Activated CD4-positive, alpha-beta T cell treated with anti-CD3 and anti-CD28 coated beads for 36 hours (primary cell): ENCODE data around the gene PSMD6. TPM values are rescaled to one million over a fixed set of nuclear protein-coding genes. Genes with fewer than 3 reads are reported as not detected.

ENCODE experiments used
- ATAC-seq: fragments of 200-7000 bp; cut with Tn5 transposase; one replicate; pipeline ENCODE4 v1.10.0; 2021; ENCODE audit warnings: mild to moderate bottlenecking, moderate library complexity
- CTCF ChIA-PET: fragments of 350-600 bp; sonication (Branson Sonifier 250); formaldehyde crosslinking; loops from one replicate; lab custom pipeline; 2021; ENCODE audit warnings: antibody characterized with exemption; lab: Charles Lee
- POLR2A ChIA-PET: fragments of 350-600 bp; sonication (Branson Sonifier 250); formaldehyde crosslinking; loops from one replicate; lab custom pipeline; 2021; ENCODE audit warnings: antibody characterized with exemption, inconsistent platforms; lab: Charles Lee
- DNase-seq: peaks from one replicate; pipeline ENCODE4 v3.0.0-alpha.2; 2020
- H3K27ac Mint-ChIP-seq: one replicate; pipeline ENCODE4 v1.8.0; 2021; ENCODE audit warnings: mixed read lengths
- H3K27me3 Mint-ChIP-seq: one replicate; pipeline ENCODE4 v1.8.0; 2021; ENCODE audit warnings: mixed read lengths
- H3K36me3 Mint-ChIP-seq: one replicate; pipeline ENCODE4 v1.8.0; 2021; ENCODE audit warnings: low read depth, mixed read lengths
- H3K4me1 Mint-ChIP-seq: one replicate; pipeline ENCODE4 v1.8.0; 2021; ENCODE audit warnings: mixed read lengths
- H3K4me3 Mint-ChIP-seq: one replicate; pipeline ENCODE4 v1.8.0; 2021; ENCODE audit warnings: mild to moderate bottlenecking, moderate library complexity, mixed read lengths
- H3K9me3 Mint-ChIP-seq: one replicate; pipeline ENCODE4 v1.8.0; 2021; ENCODE audit warnings: low read depth, mixed read lengths
- intact Hi-C, 2 experiments: fragments of 100-400 bp; cut with DNase I in 1 of 2; cut with micrococcal nuclease in 1 of 2; formaldehyde crosslinking; loops; one replicate each; pipeline versions ENCODE4 v1.14.2 to v1.15.1; 2022 to 2024; cut with DNase I, micrococcal nuclease
- total RNA-seq, 2 experiments: library from RNA; stranded (reverse); gene quantifications; one replicate each; pipeline ENCODE4 v1.2.3, GENCODE V29; 2021

Gene PSMD6
- total RNA-seq, 2 experiments from 2014 or later = 109 to 117 TPM

GRCh38 chr3:64009528-64009927, 13.8 kb downstream of the PSMD6 start:
- no peak overlapping the region for H3K4me3 Mint-ChIP-seq
- intact Hi-C loops = no loop called here
- H3K27ac Mint-ChIP-seq = peak overlapping the region; percentile 62
- ATAC-seq = no peak
- ChIA-PET POLR2A (interaction anchor here (0.5 to 0.6 kb wide), 2 partner anchors 12 to 22 kb away, joined by 3 to 4 read pairs; no protein-coding TSS in a partner anchor), CTCF (interaction anchor here (1.8 kb wide), 1 partner anchor 13 kb away, joined by 6 read pairs; no protein-coding TSS in a partner anchor)
- H3K36me3 Mint-ChIP-seq = peaks cover 50% of the 10 kb centered on the region
- H3K4me1 Mint-ChIP-seq = peaks cover 17% of the 10 kb centered on the region
- no peaks in the 10 kb centered on the region for H3K9me3 Mint-ChIP-seq
- no peaks in the 10 kb centered on the region for H3K27me3 Mint-ChIP-seq
- no peak for DNase-seq

GRCh38 chr3:64008487-64009351, 14.6 kb downstream of the PSMD6 start:
- Mint-ChIP-seq H3K27me3 (no peaks in the 10 kb centered on the region), H3K9me3 (no peaks in the 10 kb centered on the region), H3K27ac (no peak overlapping the region), H3K4me3 (no peak overlapping the region), H3K4me1 (peaks cover 15% of the 10 kb centered on the region), H3K36me3 (peaks cover 46% of the 10 kb centered on the region)
- POLR2A ChIA-PET = interaction anchor here (0.6 to 1.7 kb wide), 4 partner anchors 8 to 29 kb away, joined by 3 to 5 read pairs (median 4); no protein-coding TSS in a partner anchor
- DNase-seq (no peak), ATAC-seq (no peak)
- intact Hi-C loops = no loop called here
- CTCF ChIA-PET = interaction anchor here (1.0 to 1.9 kb wide), 12 partner anchors 9 to 49 kb away, joined by 3 to 10 read pairs (median 4); no protein-coding TSS in a partner anchor

GRCh38 chr3:64008017-64008416, 15.3 kb downstream of the PSMD6 start:
- H3K9me3 Mint-ChIP-seq = no peaks in the 10 kb centered on the region
- no peak overlapping the region for H3K27ac Mint-ChIP-seq
- ChIA-PET POLR2A (interaction anchor here (0.6 to 1.7 kb wide), 4 partner anchors 8 to 29 kb away, joined by 3 to 5 read pairs (median 4); no protein-coding TSS in a partner anchor), CTCF (interaction anchor here (1.0 to 1.9 kb wide), 14 partner anchors 9 to 49 kb away, joined by 3 to 10 read pairs (median 4); no protein-coding TSS in a partner anchor)
- peaks cover 15% of the 10 kb centered on the region for H3K4me1 Mint-ChIP-seq
- no peaks in the 10 kb centered on the region for H3K27me3 Mint-ChIP-seq
- H3K36me3 Mint-ChIP-seq = peaks cover 39% of the 10 kb centered on the region
- intact Hi-C loops = no loop called here
- no peak overlapping the region for H3K4me3 Mint-ChIP-seq
- DNase-seq (no peak), ATAC-seq (no peak)

- Mint-ChIP-seq H3K4me3 (no peak overlapping the region), H3K4me1 (peaks cover 13% of the 10 kb centered on the region), H3K27ac (no peak overlapping the region), H3K9me3 (no peaks in the 10 kb centered on the region), H3K36me3 (peaks cover 28% of the 10 kb centered on the region), H3K27me3 (no peaks in the 10 kb centered on the region)
- DNase-seq = no peak
- CTCF ChIA-PET = interaction anchor here (1.0 to 3.5 kb wide), 2 partner anchors 10 to 40 kb away, joined by 3 to 25 read pairs; no protein-coding TSS in a partner anchor
- intact Hi-C loops = no loop called here
- POLR2A ChIA-PET = no interaction called here
- ATAC-seq = no peak
Observed at GRCh38 chr3:64003589-64003988, 19.7 kb downstream of the PSMD6 start.

GRCh38 chr3:64002233-64002632, 21.1 kb downstream of the PSMD6 start:
- no peak overlapping the region for H3K4me3 Mint-ChIP-seq
- CTCF ChIA-PET = interaction anchor here (3.5 kb wide), 1 partner anchor 9 kb away, joined by 25 read pairs; no protein-coding TSS in a partner anchor
- H3K4me1 Mint-ChIP-seq = peaks cover 12% of the 10 kb centered on the region
- H3K27me3 Mint-ChIP-seq = no peaks in the 10 kb centered on the region
- peak overlapping the region; percentile 68 for H3K27ac Mint-ChIP-seq
- POLR2A ChIA-PET = no interaction called here
- intact Hi-C loops = no loop called here
- peaks cover 29% of the 10 kb centered on the region for H3K36me3 Mint-ChIP-seq
- no peak for DNase-seq
- no peaks in the 10 kb centered on the region for H3K9me3 Mint-ChIP-seq
- no peak for ATAC-seq

- Mint-ChIP-seq H3K9me3 (no peaks in the 10 kb centered on the region), H3K36me3 (peaks cover 46% of the 10 kb centered on the region), H3K4me3 (no peak overlapping the region), H3K27ac (no peak overlapping the region), H3K4me1 (peaks cover 14% of the 10 kb centered on the region), H3K27me3 (no peaks in the 10 kb centered on the region)
- POLR2A ChIA-PET = no interaction called here
- ATAC-seq (no peak), DNase-seq (no peak)
- CTCF ChIA-PET = no interaction called here
- intact Hi-C loops = no loop called here
Observed at GRCh38 chr3:64000453-64001055, 22.7 kb downstream of the PSMD6 start.

GRCh38 chr3:63998852-63999754, 24.2 kb downstream of the PSMD6 start:
- ATAC-seq (no peak), DNase-seq (no peak)
- CTCF ChIA-PET = interaction anchor here (1.1 to 1.4 kb wide), 2 partner anchors 9 to 11 kb away, joined by 3 to 6 read pairs; no protein-coding TSS in a partner anchor
- no peaks in the 10 kb centered on the region for H3K9me3 Mint-ChIP-seq
- peak overlapping the region; percentile 51 for H3K27ac Mint-ChIP-seq
- no peaks in the 10 kb centered on the region for H3K27me3 Mint-ChIP-seq
- peaks cover 57% of the 10 kb centered on the region for H3K36me3 Mint-ChIP-seq
- H3K4me1 Mint-ChIP-seq = peaks cover 23% of the 10 kb centered on the region
- POLR2A ChIA-PET = interaction anchor here (0.6 kb wide), 1 partner anchor 30 kb away, joined by 3 read pairs; no protein-coding TSS in a partner anchor
- H3K4me3 Mint-ChIP-seq = no peak overlapping the region
- intact Hi-C loops = no loop called here

GRCh38 chr3:63995086-63995485, 28.2 kb downstream of the PSMD6 start:
- intact Hi-C loops = no loop called here
- peaks cover 69% of the 10 kb centered on the region for H3K36me3 Mint-ChIP-seq
- ChIA-PET POLR2A (interaction anchor here (1.0 kb wide), 1 partner anchor 13 kb away, joined by 3 read pairs; no protein-coding TSS in a partner anchor), CTCF (interaction anchor here (0.8 to 7.8 kb wide), 7 partner anchors 9 to 133 kb away, joined by 3 to 79 read pairs (median 11); no protein-coding TSS in a partner anchor)
- H3K27ac Mint-ChIP-seq = peak overlapping the region; percentile 76
- H3K27me3 Mint-ChIP-seq = no peaks in the 10 kb centered on the region
- H3K9me3 Mint-ChIP-seq = no peaks in the 10 kb centered on the region
- peaks cover 30% of the 10 kb centered on the region for H3K4me1 Mint-ChIP-seq
- DNase-seq (no peak), ATAC-seq (peak; percentile 15)
- H3K4me3 Mint-ChIP-seq = no peak overlapping the region

- DNase-seq = peak; percentile 67
- Mint-ChIP-seq H3K4me3 (no peak overlapping the region), H3K36me3 (peaks cover 65% of the 10 kb centered on the region), H3K9me3 (no peaks in the 10 kb centered on the region), H3K27me3 (no peaks in the 10 kb centered on the region), H3K27ac (no peak overlapping the region), H3K4me1 (peaks cover 24% of the 10 kb centered on the region)
- intact Hi-C loops = loop anchor here (1.0 kb wide), 1 partner anchor 31 kb away; no protein-coding TSS in a partner anchor
- ChIA-PET CTCF (interaction anchor here (0.8 to 7.8 kb wide), 13 partner anchors 9 to 42 kb away, joined by 3 to 79 read pairs (median 8); partner anchors contain the start of gene PSMD6), POLR2A (no interaction called here)
- ATAC-seq = peak; percentile 91
Observed at GRCh38 chr3:63993653-63994079, 29.6 kb downstream of the PSMD6 start.

GRCh38 chr3:63992516-63993209, 30.6 kb downstream of the PSMD6 start:
- DNase-seq (no peak), ATAC-seq (no peak)
- Mint-ChIP-seq H3K27ac (peak overlapping the region; percentile 34), H3K27me3 (no peaks in the 10 kb centered on the region), H3K9me3 (no peaks in the 10 kb centered on the region), H3K4me1 (peaks cover 24% of the 10 kb centered on the region), H3K36me3 (peaks cover 66% of the 10 kb centered on the region), H3K4me3 (no peak overlapping the region)
- intact Hi-C loops = loop anchor here (1.0 kb wide), 1 partner anchor 30 kb away; no protein-coding TSS in a partner anchor
- POLR2A ChIA-PET = no interaction called here
- CTCF ChIA-PET = interaction anchor here (0.7 to 7.8 kb wide), 15 partner anchors 8 to 163 kb away, joined by 3 to 79 read pairs (median 5); partner anchors contain the start of gene PSMD6
